NCI-H510A (cell line): ENCODE data around the gene TMCO4.
"Not testable (repeated sequence)": the region's sequence is repeated elsewhere in the genome, so short reads cannot be mapped to it uniquely, and the experiment has no call there.

Experiments
- DNase-seq: peaks from one replicate; lab custom pipeline; 2025; lab: John Stamatoyannopoulos, UW

Gene TMCO4

GRCh38 chr1:19637606-19638005 lies 162.1 kb downstream of the TMCO4 start:
- no peak for DNase-seq

GRCh38 chr1:19636749-19637148 lies 163.0 kb downstream of the TMCO4 start:
- DNase-seq, result not testable (repeated sequence)

- DNase-seq, result no peak
Observed at GRCh38 chr1:19636065-19636464, 163.7 kb downstream of the TMCO4 start.

GRCh38 chr1:19635646-19636045 lies 164.1 kb downstream of the TMCO4 start:
- DNase-seq, result no peak

- DNase-seq, result not testable (repeated sequence)
Observed at GRCh38 chr1:19635064-19635463, 164.7 kb downstream of the TMCO4 start.

GRCh38 chr1:19633106-19633505 lies 166.6 kb downstream of the TMCO4 start:
- DNase-seq, result no peak
